HUES64 (cell line): Measurements from ENCODE around the gene CFAP73.

Experiments used
- H3K27ac ChIP-seq: 2 replicates; pipeline ENCODE4 v1.7.0; 2013; ENCODE audit warnings: low read depth, low read length, inconsistent platforms
- H3K27me3 ChIP-seq: 2 replicates; pipeline ENCODE4 v1.6.1; 2013; ENCODE audit warnings: mild to moderate bottlenecking, low read length; ENCODE audit not compliant: insufficient read depth
- H3K36me3 ChIP-seq: 2 replicates; pipeline ENCODE4 v1.6.1; 2013; ENCODE audit warnings: mild to moderate bottlenecking, low read length; ENCODE audit not compliant: insufficient read depth
- H3K4me1 ChIP-seq: 2 replicates; pipeline ENCODE4 v1.6.1; 2013; ENCODE audit warnings: mild to moderate bottlenecking, low read length, moderate library complexity; ENCODE audit not compliant: insufficient read depth
- H3K4me3 ChIP-seq: 2 replicates; pipeline ENCODE4 v1.5.1; 2013; ENCODE audit warnings: mild to moderate bottlenecking, low read length, moderate library complexity
- H3K9ac ChIP-seq: 2 replicates; pipeline ENCODE4 v1.6.1; 2013; ENCODE audit warnings: mild to moderate bottlenecking, low read depth, low read length
- H3K9me3 ChIP-seq: 2 replicates; pipeline ENCODE4 v1.6.1; 2013; ENCODE audit warnings: low read depth, low read length; ENCODE audit not compliant: insufficient read depth
- WGBS: fragments of 150-250, 120-280 bp; methylation state at CpG from one replicate; pipeline ENCODE4 v1.1.7; 2013; ENCODE audit warnings: missing lambda C conversion rate; 5-methylcytosine and 5-hydroxymethylcytosine counted together

The CFAP73 gene

GRCh38 chr12:113120670-113121370 is 28.7 kb upstream of the CFAP73 start:
- no peaks in the 10 kb centered on the region for H3K27me3 ChIP-seq
- H3K36me3 ChIP-seq: no peaks in the 10 kb centered on the region
- H3K4me3 ChIP-seq: no peak overlapping the region
- no peak overlapping the region for H3K9ac ChIP-seq
- WGBS: 81% methylated on average over 3 of the region's 3 CpGs
- H3K4me1 ChIP-seq: no peaks in the 10 kb centered on the region
- H3K9me3 ChIP-seq: peaks cover 5% of the 10 kb centered on the region; the same call in 1 of the 2 replicates
- no peak overlapping the region for H3K27ac ChIP-seq

- H3K9me3 ChIP-seq: peaks cover 4% of the 10 kb centered on the region; the same call in 1 of the 2 replicates
- no peaks in the 10 kb centered on the region for H3K36me3 ChIP-seq
- H3K9ac ChIP-seq: no peak overlapping the region
- WGBS: 54% methylated on average over 15 of the region's 15 CpGs
- H3K4me1 ChIP-seq: no peaks in the 10 kb centered on the region
- no peak overlapping the region for H3K4me3 ChIP-seq
- H3K27me3 ChIP-seq: no peaks in the 10 kb centered on the region
- no peak overlapping the region for H3K27ac ChIP-seq
Observed at GRCh38 chr12:113127791-113128199, 21.7 kb upstream of the CFAP73 start.

- Histone ChIP-seq H3K4me3 (no peak overlapping the region), H3K36me3 (no peaks in the 10 kb centered on the region), H3K4me1 (no peaks in the 10 kb centered on the region), H3K9me3 (no peaks in the 10 kb centered on the region), H3K27me3 (peaks cover under 1% of the 10 kb centered on the region; the same call in 1 of the 2 replicates), H3K27ac (no peak overlapping the region), H3K9ac (no peak overlapping the region)
- WGBS: 65% methylated on average over 9 of the region's 9 CpGs
Observed at GRCh38 chr12:113128802-113129663, 20.5 kb upstream of the CFAP73 start.

- Histone ChIP-seq H3K4me1 (no peaks in the 10 kb centered on the region), H3K9me3 (no peaks in the 10 kb centered on the region), H3K9ac (no peak overlapping the region), H3K36me3 (no peaks in the 10 kb centered on the region), H3K4me3 (no peak overlapping the region), H3K27ac (no peak overlapping the region), H3K27me3 (peaks cover 9% of the 10 kb centered on the region)
- 83% methylated on average over 17 of the region's 17 CpGs for WGBS
Observed at GRCh38 chr12:113129664-113130456, 19.7 kb upstream of the CFAP73 start.

GRCh38 chr12:113130457-113131135 is 18.9 kb upstream of the CFAP73 start:
- Histone ChIP-seq H3K27ac (no peak overlapping the region), H3K4me1 (no peaks in the 10 kb centered on the region), H3K27me3 (peaks cover 16% of the 10 kb centered on the region), H3K36me3 (no peaks in the 10 kb centered on the region), H3K4me3 (no peak overlapping the region), H3K9ac (no peak overlapping the region), H3K9me3 (no peaks in the 10 kb centered on the region)
- WGBS: 50% methylated on average over 18 of the region's 18 CpGs

- Histone ChIP-seq H3K4me3 (no peak overlapping the region), H3K4me1 (peaks cover 4% of the 10 kb centered on the region; the same call in 1 of the 2 replicates), H3K9ac (no peak overlapping the region), H3K27me3 (peaks cover 24% of the 10 kb centered on the region), H3K9me3 (no peaks in the 10 kb centered on the region), H3K36me3 (no peaks in the 10 kb centered on the region), H3K27ac (no peak overlapping the region)
- 87% methylated on average over 1 of the region's 1 CpG for WGBS
Observed at GRCh38 chr12:113131556-113131955, 18.0 kb upstream of the CFAP73 start.

GRCh38 chr12:113133036-113133435 is 16.5 kb upstream of the CFAP73 start:
- Histone ChIP-seq H3K27ac (no peak overlapping the region), H3K36me3 (no peaks in the 10 kb centered on the region), H3K9me3 (no peaks in the 10 kb centered on the region), H3K4me3 (no peak overlapping the region), H3K9ac (no peak overlapping the region), H3K4me1 (peaks cover 5% of the 10 kb centered on the region; the same call in 1 of the 2 replicates), H3K27me3 (peaks cover 24% of the 10 kb centered on the region)
- 85% methylated on average over 6 of the region's 6 CpGs for WGBS

GRCh38 chr12:113133666-113134065 is 15.9 kb upstream of the CFAP73 start:
- no peak overlapping the region for H3K27ac ChIP-seq
- no peak overlapping the region for H3K4me3 ChIP-seq
- H3K27me3 ChIP-seq: peaks cover 24% of the 10 kb centered on the region
- no peaks in the 10 kb centered on the region for H3K36me3 ChIP-seq
- 90% methylated on average over 3 of the region's 3 CpGs for WGBS
- no peaks in the 10 kb centered on the region for H3K9me3 ChIP-seq
- H3K4me1 ChIP-seq: peaks cover 5% of the 10 kb centered on the region; the same call in 1 of the 2 replicates
- no peak overlapping the region for H3K9ac ChIP-seq

- WGBS: 81% methylated on average over 2 of the region's 2 CpGs
- H3K4me3 ChIP-seq: no peak overlapping the region
Observed at GRCh38 chr12:113134071-113134470, 15.5 kb upstream of the CFAP73 start.

GRCh38 chr12:113134521-113134951 is 15.0 kb upstream of the CFAP73 start:
- Histone ChIP-seq H3K36me3 (no peaks in the 10 kb centered on the region), H3K27me3 (peaks cover 24% of the 10 kb centered on the region), H3K4me1 (peaks cover 5% of the 10 kb centered on the region; the same call in 1 of the 2 replicates), H3K9me3 (no peaks in the 10 kb centered on the region), H3K4me3 (peak overlapping the region; percentile 78), H3K9ac (peak overlapping the region; percentile 70; the same call in 1 of the 2 replicates), H3K27ac (no peak overlapping the region)
- WGBS: 78% methylated on average over 6 of the region's 6 CpGs

More at GRCh38 chr12:113134071-113134470, 15.5 kb upstream of the CFAP73 start:
- no peaks in the 10 kb centered on the region for H3K9me3 ChIP-seq
- no peak overlapping the region for H3K9ac ChIP-seq
- H3K27ac ChIP-seq: no peak overlapping the region
- peaks cover 24% of the 10 kb centered on the region for H3K27me3 ChIP-seq
- H3K36me3 ChIP-seq: no peaks in the 10 kb centered on the region
- H3K4me1 ChIP-seq: peaks cover 5% of the 10 kb centered on the region; the same call in 1 of the 2 replicates
